HepG2 (cell line): Measurements from ENCODE around the gene GRK5. TPM values are rescaled to one million over a fixed set of nuclear protein-coding genes. Genes with fewer than 3 reads are reported as not detected.

Experiments used
- ATF5 ChIP-seq: sonication (generic); formaldehyde crosslinking; IDR thresholded peaks from 2 replicates; pipeline ENCODE4 v1.4.0; 2020; ENCODE audit warnings: mild to moderate bottlenecking, low read depth, missing genetic modification reagents
- BRF2 ChIP-seq: sonication (generic); formaldehyde crosslinking; IDR thresholded peaks from 2 replicates; pipeline ENCODE4 v1.8.1; 2022; ENCODE audit warnings: mild to moderate bottlenecking, missing genetic modification reagents
- GATAD2A ChIP-seq: IDR thresholded peaks from 2 replicates; pipeline ENCODE4 v1.6.1; 2016
- HNF4A ChIP-seq: sonication (generic); formaldehyde crosslinking; IDR thresholded peaks from 2 replicates; pipeline ENCODE4 v1.4.0; 2020; ENCODE audit warnings: missing genetic modification reagents
- NCOA2 ChIP-seq: sonication (generic); formaldehyde crosslinking; IDR thresholded peaks from 2 replicates; pipeline ENCODE4 v1.8.0; 2022; ENCODE audit warnings: inconsistent platforms
- NFAT5 ChIP-seq: sonication (generic); formaldehyde crosslinking; IDR thresholded peaks from 2 replicates; pipeline ENCODE4 v1.4.0; 2020; ENCODE audit warnings: missing genetic modification reagents
- POLR2G ChIP-seq: fragments of 200-400 bp; formaldehyde crosslinking; IDR thresholded peaks from 2 replicates; pipeline ENCODE4 v1.6.1; 2018; ENCODE audit warnings: mild to moderate bottlenecking, low read depth, low read length, moderate library complexity
- SOX5 ChIP-seq: IDR thresholded peaks from 2 replicates; pipeline ENCODE4 v1.6.1; 2016; ENCODE audit warnings: borderline replicate concordance
- SP5 ChIP-seq: IDR thresholded peaks from 2 replicates; pipeline ENCODE4 v1.6.1; 2016; ENCODE audit warnings: low read depth, borderline replicate concordance
- UBTF ChIP-seq: sonication (generic); formaldehyde crosslinking; IDR thresholded peaks from 2 replicates; pipeline ENCODE4 v1.4.0; 2020; ENCODE audit warnings: mild to moderate bottlenecking, missing genetic modification reagents
- ZBTB20 ChIP-seq: sonication (generic); formaldehyde crosslinking; IDR thresholded peaks from 2 replicates; pipeline ENCODE4 v1.8.1; 2023; ENCODE audit warnings: missing genetic modification reagents, low read depth, mild to moderate bottlenecking, borderline replicate concordance
- ZBTB7B ChIP-seq: sonication (generic); formaldehyde crosslinking; IDR thresholded peaks from 2 replicates; pipeline ENCODE4 v1.4.0; 2020; ENCODE audit warnings: missing genetic modification reagents
- ZNF292 ChIP-seq: sonication (generic); formaldehyde crosslinking; IDR thresholded peaks from 2 replicates; pipeline ENCODE4 v1.8.1; 2022; ENCODE audit warnings: mild to moderate bottlenecking, low read depth, missing genetic modification reagents, borderline replicate concordance
- ZNF331 ChIP-seq: sonication (generic); formaldehyde crosslinking; IDR thresholded peaks from 2 replicates; pipeline ENCODE4 v1.4.0; 2020; ENCODE audit warnings: missing genetic modification reagents
- ZNF710 ChIP-seq: sonication (generic); formaldehyde crosslinking; IDR thresholded peaks from 2 replicates; pipeline ENCODE4 v1.5.0; 2020; ENCODE audit warnings: mild to moderate bottlenecking, missing genetic modification reagents, borderline replicate concordance
- ZNF878 ChIP-seq: sonication (generic); formaldehyde crosslinking; IDR thresholded peaks from 2 replicates; pipeline ENCODE4 v1.8.1; 2023; ENCODE audit warnings: mild to moderate bottlenecking, missing genetic modification reagents, moderate library complexity
- polyA plus RNA-seq, 8 experiments: library from polyadenylated mRNA; depleted of rRNA in 3 of 8; stranded (reverse) in 7 of 8; unstranded in 1 of 8; fragments of >200 nt; fragmentation: Illumina TruSeq in 4 of 8; extraction: Trizol in 4 of 8; gene quantifications; 2 replicates each; pipeline versions ENCODE4 v1.2.1 to v1.2.3, GENCODE V29; 2011 to 2016; ENCODE audit warnings: low read depth in 4 of 8, missing spikeins in 1 of 8, mixed read lengths in 1 of 8; ENCODE audit not compliant: insufficient read depth in 1 of 8
- total RNA-seq, 5 experiments: library from RNA; depleted of rRNA; stranded (reverse); fragments of >200 nt; fragmentation: Illumina TruSeq; extraction: Trizol; gene quantifications; 2 replicates each; pipeline ENCODE4 v1.2.3, GENCODE V29; 2016; ENCODE audit warnings: low read depth in 1 of 5

The GRK5 gene
- total and polyA plus RNA-seq, 2 of the 13 experiments (the other 11 are each of a cell fraction or from before 2014, with no cell fraction given), result 10.4 to 12.6 TPM

- TF ChIP-seq ATF5 (CRISPR knock-in tag), result no peak
- no peak for TF ChIP-seq ZNF878 (CRISPR knock-in tag)
- peak; percentile 56; the same call in 1 of the 2 replicates for TF ChIP-seq SOX5 (CRISPR knock-in tag)
- TF ChIP-seq POLR2G, result peak; percentile 30; the same call in 1 of the 2 replicates
- no peak for TF ChIP-seq NFAT5 (CRISPR knock-in tag)
- TF ChIP-seq ZBTB20, result 0 out of 2 replicates have a peak, but pooled peaks have one; percentile 55
- TF ChIP-seq SP5 (CRISPR knock-in tag), result 0 out of 2 replicates have a peak, but pooled peaks have one; percentile 38
- peak; percentile 58 for TF ChIP-seq ZNF331
- 0 out of 2 replicates have a peak, but pooled peaks have one; percentile 39 for TF ChIP-seq NCOA2 (CRISPR knock-in tag)
- peak; percentile 67 for TF ChIP-seq HNF4A (CRISPR knock-in tag)
- TF ChIP-seq UBTF (CRISPR knock-in tag), result no peak
- TF ChIP-seq ZNF710 (CRISPR knock-in tag), result 0 out of 2 replicates have a peak, but pooled peaks have one; percentile 47
- no peak for TF ChIP-seq BRF2 (CRISPR knock-in tag)
- 0 out of 2 replicates have a peak, but pooled peaks have one; percentile 42 for TF ChIP-seq ZBTB7B (CRISPR knock-in tag)
- TF ChIP-seq ZNF292, result peak; percentile 42; the same call in 1 of the 2 replicates
- peak; percentile 56; the same call in 1 of the 2 replicates for TF ChIP-seq GATAD2A (CRISPR knock-in tag)
These were observed 15.2 kb downstream of the GRK5 start (continued) for GRCh38 chr10:119222537-119222936.
